CD4-positive, alpha-beta T cell treated with Interleukin-6 at 100 ng/mL for 8 hours (primary cell): Measurements from ENCODE around the gene SSBP2.

Source experiments
- DNase-seq: peaks from one replicate; pipeline ENCODE4 v3.0.0-alpha.2; 2020; ENCODE audit warnings: mixed read lengths, low spot score

Gene SSBP2

GRCh38 chr5:81751009-81751835 is at the start of gene SSBP2:
TSS of gene SSBP2 (minus strand) at chr5:81751097. CDS start at chr5:81751042, 55 bp downstream.
- DNase-seq = peak; percentile 99

GRCh38 chr5:81795666-81796065 is 44.8 kb upstream of the SSBP2 start:
- no peak for DNase-seq

GRCh38 chr5:81794226-81794625 is 43.3 kb upstream of the SSBP2 start:
- DNase-seq = no peak

GRCh38 chr5:81790336-81790735 is 39.4 kb upstream of the SSBP2 start:
- DNase-seq = no peak

GRCh38 chr5:81789033-81789432 is 38.1 kb upstream of the SSBP2 start:
- DNase-seq = no peak

GRCh38 chr5:81788329-81788728 is 37.4 kb upstream of the SSBP2 start:
- DNase-seq = no peak

GRCh38 chr5:81787474-81788242 is 36.8 kb upstream of the SSBP2 start:
- no peak for DNase-seq

- DNase-seq = no peak
These were observed 36.1 kb upstream of the SSBP2 start for GRCh38 chr5:81786991-81787390.

- DNase-seq = no peak
These were observed 35.6 kb upstream of the SSBP2 start for GRCh38 chr5:81786496-81786895.

- DNase-seq = no peak
These were observed 34.4 kb upstream of the SSBP2 start for GRCh38 chr5:81785322-81785721.

- DNase-seq = no peak
These were observed 32.5 kb upstream of the SSBP2 start for GRCh38 chr5:81783401-81783800.

GRCh38 chr5:81782811-81783210 is 31.9 kb upstream of the SSBP2 start:
- no peak for DNase-seq

GRCh38 chr5:81779916-81780266 is 29.0 kb upstream of the SSBP2 start:
- no peak for DNase-seq

GRCh38 chr5:81779125-81779915 is 28.4 kb upstream of the SSBP2 start:
- DNase-seq = peak; percentile 42

GRCh38 chr5:81778642-81779041 is 27.7 kb upstream of the SSBP2 start:
- DNase-seq = no peak

- no peak for DNase-seq
These were observed 25.4 kb upstream of the SSBP2 start for GRCh38 chr5:81776258-81776657.

- DNase-seq = no peak
These were observed 23.5 kb upstream of the SSBP2 start for GRCh38 chr5:81774374-81774773.

- no peak for DNase-seq
These were observed 22.7 kb upstream of the SSBP2 start for GRCh38 chr5:81773574-81773973.

- DNase-seq = no peak
These were observed 22.3 kb upstream of the SSBP2 start for GRCh38 chr5:81773161-81773560.

GRCh38 chr5:81772488-81772887 is 21.6 kb upstream of the SSBP2 start:
- no peak for DNase-seq

GRCh38 chr5:81768935-81769452 is 18.1 kb upstream of the SSBP2 start:
- DNase-seq = no peak

- DNase-seq = no peak
These were observed 17.0 kb upstream of the SSBP2 start for GRCh38 chr5:81767938-81768337.
